H1 (cell line): Measurements from ENCODE around the gene RALGAPB. TPM values are rescaled to one million over a fixed set of nuclear protein-coding genes. Genes with fewer than 3 reads are reported as not detected.

ENCODE experiments used
- BCL11A ChIP-seq, 2 experiments: IDR thresholded peaks; one replicate each; pipeline ENCODE4 v1.6.1; 2011; ENCODE audit warnings: low read depth in 2 of 2, low read length in 2 of 2, mild to moderate bottlenecking in 2 of 2
- CHD7 ChIP-seq: fragments of 300-600 bp; sonication (generic); IDR thresholded peaks from 2 replicates; pipeline ENCODE4 v1.7.1; 2012; ENCODE audit warnings: low read length, moderate library complexity, mild to moderate bottlenecking, inconsistent platforms; ENCODE audit not compliant: insufficient replicate concordance
- NRF1 ChIP-seq: IDR thresholded peaks from 2 replicates; pipeline ENCODE4 v1.6.1; 2011; ENCODE audit warnings: mild to moderate bottlenecking, low read depth, low read length, improper control_type of control experiment
- SAP30 ChIP-seq: fragments of 300-600 bp; sonication (generic); IDR thresholded peaks from 2 replicates; pipeline ENCODE4 v1.7.1; 2012; ENCODE audit warnings: low read length, moderate library complexity, mild to moderate bottlenecking, inconsistent platforms; ENCODE audit not compliant: insufficient read depth, insufficient replicate concordance
- SP1 ChIP-seq: IDR thresholded peaks from 2 replicates; pipeline ENCODE4 v1.6.1; 2011; ENCODE audit warnings: low read depth, low read length
- SRF ChIP-seq: IDR thresholded peaks from 2 replicates; pipeline ENCODE4 v1.6.1; 2011; ENCODE audit warnings: mild to moderate bottlenecking, low read depth, low read length, moderate library complexity
- TBP ChIP-seq: IDR thresholded peaks from 2 replicates; pipeline ENCODE4 v1.6.1; 2011; ENCODE audit warnings: low read depth, low read length, improper control_type of control experiment
- YY1 ChIP-seq: IDR thresholded peaks from 2 replicates; pipeline ENCODE4 v1.6.1; 2011; ENCODE audit warnings: low read depth, mild to moderate bottlenecking, low read length
- polyA plus RNA-seq, 7 experiments: library from polyadenylated mRNA; depleted of rRNA in 3 of 7; stranded (reverse) in 5 of 7; unstranded in 2 of 7; fragments of >200 nt in 5 of 7; fragments of 200-250 nt in 2 of 7; gene quantifications; 1 replicate in 5 of 7; 2 replicates in 1 of 7; 4 replicates in 1 of 7; pipeline versions ENCODE4 v1.2.1 to v1.2.3, GENCODE V29; 2011 to 2013; ENCODE audit warnings: missing spikeins in 2 of 7, mixed read lengths in 2 of 7
- total RNA-seq: library from RNA; stranded (reverse); fragmentation: NEBNext Ultra II Directional; extraction: Animal tissue kit (Norgen Biotek cat#: 25700); gene quantifications from 2 replicates; pipeline ENCODE4 v1.2.1, GENCODE V29; 2021

The RALGAPB gene
- total and polyA plus RNA-seq, 2 of the 8 experiments (the other 6 are each of a cell fraction or from before 2014, with no cell fraction given): 10.6 to 35.1 TPM

- TF ChIP-seq CHD7 (no peak), YY1 (peak; percentile 64; the same call in 1 of the 2 replicates), SAP30 (no peak), NRF1 (no peak), TBP (peak; percentile 93), SP1 (peak; percentile 71; the same call in 1 of the 2 replicates), SRF (no peak), BCL11A (IDR thresholded peaks at IDR 0.05; ENCODE audit: low read depth in 2 of 2, low read length in 2 of 2) (no peak)
Measured at GRCh38 chr20:38446441-38447209, 26.0 kb upstream of the RALGAPB start (continued).
